T-helper 17 cell (primary cell): Measurements from ENCODE around the gene TPMT. TPM values are rescaled to one million over a fixed set of nuclear protein-coding genes. Genes with fewer than 3 reads are reported as not detected.
"Not testable (repeated sequence)": the region's sequence is repeated elsewhere in the genome, so short reads cannot be mapped to it uniquely, and the experiment has no call there.

Experiments used
- ATAC-seq: fragments of 150-1000 bp; cut with Tn5 transposase; 2 replicates; pipeline ENCODE4 v1.10.0; 2021; ENCODE audit warnings: mild to moderate bottlenecking, moderate library complexity
- DNase-seq, 3 donors: peaks; one replicate each; pipeline versions ENCODE4 v3.0.0 to v3.0.0-alpha.2; 2020 to 2021
- H3K9me3 ChIP-seq: one replicate; pipeline ENCODE4 v1.7.0; 2013; ENCODE audit warnings: low read length, mild to moderate bottlenecking; ENCODE audit not compliant: control insufficient read depth, poor library complexity, severe bottlenecking
- H3K27ac Mint-ChIP-seq: one replicate; pipeline ENCODE4 v1.8.0; 2022; ENCODE audit warnings: mild to moderate bottlenecking, moderate library complexity, mixed read lengths
- H3K27me3 Mint-ChIP-seq: one replicate; pipeline ENCODE4 v1.8.0; 2022; ENCODE audit warnings: mixed read lengths
- H3K36me3 Mint-ChIP-seq: one replicate; pipeline ENCODE4 v1.8.0; 2022; ENCODE audit warnings: low read depth, mixed read lengths
- H3K4me1 Mint-ChIP-seq: one replicate; pipeline ENCODE4 v1.8.0; 2022; ENCODE audit warnings: mild to moderate bottlenecking, mixed read lengths
- H3K4me3 Mint-ChIP-seq: one replicate; pipeline ENCODE4 v1.8.0; 2022; ENCODE audit warnings: mild to moderate bottlenecking, moderate library complexity, mixed read lengths
- total RNA-seq, 4 donors: library from RNA in 2 of 4; stranded (reverse) in 2 of 4; gene quantifications; one replicate each; pipeline ENCODE4 v1.2.3 and lab custom pipeline; 2022 to 2026

TPMT gene
- total RNA-seq, 2 donors from 2014 or later, result 4.4 to 6.1 TPM

DNA sequence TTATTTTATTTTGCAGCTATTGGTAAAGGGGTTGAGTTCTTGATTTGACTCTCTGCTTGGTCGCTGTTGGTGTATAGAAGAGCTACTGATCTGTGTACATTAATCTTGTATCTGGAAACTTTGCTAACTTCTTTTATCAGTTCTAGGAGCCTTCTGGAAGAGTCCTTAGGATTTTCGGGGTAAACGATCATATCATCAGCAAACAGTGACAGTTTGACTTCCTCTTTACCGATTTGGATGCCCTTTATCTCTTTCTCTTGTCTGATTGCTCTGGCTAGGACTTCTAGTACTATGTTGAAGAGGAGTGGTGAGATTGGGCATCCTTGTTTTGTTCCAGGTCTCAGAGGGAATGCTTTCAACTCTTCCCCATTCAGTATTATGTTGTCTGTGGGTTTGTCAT is 21.3 kb upstream of the TPMT start:
- not testable (repeated sequence) for H3K9me3 ChIP-seq, DNase-seq, H3K4me3 Mint-ChIP-seq, ATAC-seq, H3K27ac Mint-ChIP-seq, H3K4me1 Mint-ChIP-seq, H3K27me3 Mint-ChIP-seq
- H3K36me3 Mint-ChIP-seq, result peaks cover 12% of the 10 kb centered on the region

DNA sequence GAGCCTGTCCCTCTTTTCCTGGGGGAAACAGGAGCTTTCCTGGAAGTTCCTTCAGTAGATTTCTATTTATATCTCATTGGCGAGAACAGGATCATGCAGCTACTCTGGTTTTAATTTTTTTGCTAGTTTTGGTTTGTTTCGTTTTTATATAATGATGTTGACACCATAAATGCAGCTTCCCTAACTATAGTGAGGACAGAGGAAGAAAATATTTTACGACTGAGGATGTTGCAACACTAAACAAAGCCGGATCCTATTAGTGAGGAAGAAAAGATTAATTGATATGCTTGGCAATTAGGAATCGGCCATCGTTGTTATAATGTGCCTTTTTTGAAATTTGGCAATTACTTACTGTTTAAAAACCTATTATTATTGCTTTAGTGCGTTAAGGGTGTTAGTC is 17.0 kb upstream of the TPMT start:
- H3K9me3 ChIP-seq, result no peaks in the 10 kb centered on the region
- ATAC-seq, result no peak
- Mint-ChIP-seq H3K4me1 (peaks cover 2% of the 10 kb centered on the region), H3K27ac (no peak overlapping the region), H3K36me3 (peaks cover 10% of the 10 kb centered on the region), H3K27me3 (no peaks in the 10 kb centered on the region), H3K4me3 (no peak overlapping the region)
- no peak for DNase-seq

- H3K9me3 ChIP-seq, result no peaks in the 10 kb centered on the region
- ATAC-seq, result no peak
- Mint-ChIP-seq H3K27ac (no peak overlapping the region), H3K27me3 (no peaks in the 10 kb centered on the region), H3K4me3 (no peak overlapping the region), H3K4me1 (peaks cover 2% of the 10 kb centered on the region), H3K36me3 (peaks cover 5% of the 10 kb centered on the region)
- no peak for DNase-seq
These were observed 13.4 kb upstream of the TPMT start for GRCh38 chr6:18168264-18168663.

DNA sequence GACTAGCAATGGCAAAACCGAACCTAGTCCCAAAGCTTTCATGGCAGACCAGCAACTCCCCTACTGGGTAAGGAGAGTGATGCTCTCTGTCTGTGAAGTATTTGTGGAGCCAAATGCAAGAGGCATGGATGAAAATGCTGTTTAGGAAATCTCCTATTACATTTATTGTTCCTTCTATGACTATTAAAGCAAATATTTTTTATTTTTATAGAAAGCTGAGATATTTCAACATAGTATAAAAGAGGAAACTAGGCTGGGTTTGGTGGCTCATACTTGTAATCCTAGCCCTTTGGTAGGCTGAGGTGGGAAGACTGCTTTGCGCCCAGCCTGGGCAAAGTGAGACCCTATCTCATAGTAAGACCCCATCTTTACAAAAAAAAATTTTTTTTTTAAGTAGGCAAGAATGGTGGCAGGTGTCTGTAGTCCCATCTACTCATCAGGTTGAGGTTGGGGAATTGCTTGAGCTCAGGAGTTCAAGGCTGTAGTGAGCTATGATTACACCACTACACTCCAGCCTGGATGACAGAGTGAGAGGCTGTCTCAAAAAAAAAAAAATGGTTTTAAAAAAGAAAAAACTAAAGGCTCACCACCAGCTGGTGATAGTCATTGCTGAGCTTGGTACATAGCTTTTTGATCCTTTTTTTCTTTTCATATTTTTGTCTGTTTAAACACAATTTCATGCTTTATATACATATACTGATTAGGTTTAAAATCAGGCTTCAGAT is 11.6 kb upstream of the TPMT start:
- H3K9me3 ChIP-seq, result no peaks in the 10 kb centered on the region
- DNase-seq (no peak), ATAC-seq (no peak)
- Mint-ChIP-seq H3K27me3 (no peaks in the 10 kb centered on the region), H3K27ac (no peak overlapping the region), H3K4me3 (no peak overlapping the region), H3K4me1 (no peaks in the 10 kb centered on the region), H3K36me3 (peaks cover 3% of the 10 kb centered on the region)

- ATAC-seq (no peak), DNase-seq (no peak)
- no peak overlapping the region for H3K27ac Mint-ChIP-seq
- H3K9me3 ChIP-seq, result no peaks in the 10 kb centered on the region
- H3K27me3 Mint-ChIP-seq, result no peaks in the 10 kb centered on the region
- H3K36me3 Mint-ChIP-seq, result peaks cover 3% of the 10 kb centered on the region
- H3K4me1 Mint-ChIP-seq, result no peaks in the 10 kb centered on the region
- H3K4me3 Mint-ChIP-seq, result no peak overlapping the region
These were observed 10.9 kb upstream of the TPMT start for GRCh38 chr6:18165751-18166150.

DNA sequence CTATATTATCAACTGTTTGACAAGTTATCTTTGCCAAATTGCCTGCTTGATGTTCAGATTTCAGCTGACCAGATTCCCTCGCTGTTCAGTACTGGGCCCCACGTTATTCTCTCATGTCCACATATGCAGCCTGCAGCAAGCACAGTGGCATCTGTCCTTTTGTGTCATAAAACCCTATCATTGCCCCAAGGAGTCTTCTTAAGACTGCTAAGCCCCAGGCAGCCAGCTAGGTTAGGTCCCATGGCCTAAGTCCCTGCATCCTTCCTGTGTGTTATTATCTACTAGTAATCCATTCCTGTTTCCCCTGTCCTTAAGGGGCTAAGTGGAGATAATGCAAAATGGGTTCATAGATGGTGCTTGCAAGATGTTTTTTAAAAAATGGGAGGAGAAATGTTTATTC is 7.5 kb upstream of the TPMT start:
- no peaks in the 10 kb centered on the region for H3K27me3 Mint-ChIP-seq

GRCh38 chr6:18161431-18161830 is 6.6 kb upstream of the TPMT start:
- Mint-ChIP-seq H3K4me1 (peaks cover 2% of the 10 kb centered on the region), H3K36me3 (peaks cover 4% of the 10 kb centered on the region), H3K4me3 (no peak overlapping the region), H3K27me3 (no peaks in the 10 kb centered on the region), H3K27ac (no peak overlapping the region)
- ATAC-seq (no peak), DNase-seq (no peak)
- H3K9me3 ChIP-seq, result no peaks in the 10 kb centered on the region

More for the DNA sequence above, 7.5 kb upstream of the TPMT start:
- Mint-ChIP-seq H3K27ac (no peak overlapping the region), H3K36me3 (peaks cover 4% of the 10 kb centered on the region), H3K4me3 (no peak overlapping the region), H3K4me1 (peaks cover 2% of the 10 kb centered on the region)
- ATAC-seq (no peak), DNase-seq (no peak)
- no peaks in the 10 kb centered on the region for H3K9me3 ChIP-seq

- DNase-seq, result no peak
- no peaks in the 10 kb centered on the region for H3K9me3 ChIP-seq
- Mint-ChIP-seq H3K36me3 (peaks cover 4% of the 10 kb centered on the region), H3K27me3 (no peaks in the 10 kb centered on the region), H3K27ac (peak overlapping the region; percentile 14), H3K4me1 (peaks cover 7% of the 10 kb centered on the region), H3K4me3 (no peak overlapping the region)
- no peak for ATAC-seq
These were observed 6.0 kb upstream of the TPMT start for GRCh38 chr6:18160911-18161310.

DNA sequence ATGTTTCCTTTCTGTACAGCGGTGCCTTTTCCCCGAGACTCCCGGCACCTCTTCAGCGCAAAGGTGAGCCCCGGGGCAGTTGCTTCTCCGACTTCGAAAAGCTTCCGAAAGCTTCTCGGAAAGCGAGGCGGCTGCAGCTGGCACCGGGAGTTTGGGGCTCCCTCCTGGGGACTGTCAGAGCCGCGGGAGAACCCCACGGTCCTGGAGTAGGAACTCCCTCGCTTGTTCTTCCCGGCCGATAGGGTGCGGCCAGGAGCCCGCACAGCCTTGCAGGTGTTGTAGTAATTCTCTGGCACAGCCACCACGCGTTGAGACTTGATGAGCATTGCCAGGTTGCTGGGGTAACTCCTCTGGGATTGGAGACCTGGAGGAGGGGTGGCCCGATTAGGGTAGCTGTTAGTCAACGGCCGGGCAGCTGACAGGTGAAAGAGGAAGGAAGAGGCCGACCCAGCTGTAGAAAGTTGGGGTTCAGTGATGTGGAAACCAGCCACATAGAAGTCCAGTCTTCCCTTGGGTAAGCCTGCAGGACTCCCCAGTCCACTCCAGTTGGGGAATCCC is 1.1 kb upstream of the TPMT start:
- Mint-ChIP-seq H3K4me3 (peak overlapping the region; percentile 96), H3K27ac (peak overlapping the region; percentile 91), H3K36me3 (peaks cover 6% of the 10 kb centered on the region), H3K4me1 (peaks cover 20% of the 10 kb centered on the region), H3K27me3 (no peaks in the 10 kb centered on the region)
- no peaks in the 10 kb centered on the region for H3K9me3 ChIP-seq
- DNase-seq (peak in 2 of 3 donors; percentile 35 to 44), ATAC-seq (peak; percentile 4)

GRCh38 chr6:18155150-18155863 is 430 bp upstream of the TPMT start, which contains the start of gene KDM1B:
TSS of gene KDM1B (plus strand) at chr6:18155422. CDS start at chr6:18159896, 4,474 bp downstream.
- ATAC-seq (peak; percentile 94), DNase-seq (peak; percentile 97 to 99 (median 97))
- Mint-ChIP-seq H3K27ac (peak within 1 kb of the TSS; percentile 91), H3K4me1 (peaks cover 20% of the 10 kb centered on the region), H3K36me3 (peaks cover 6% of the 10 kb centered on the region), H3K27me3 (no peaks in the 10 kb centered on the region), H3K4me3 (peak within 1 kb of the TSS; percentile 96)
- H3K9me3 ChIP-seq, result no peaks in the 10 kb centered on the region

DNA sequence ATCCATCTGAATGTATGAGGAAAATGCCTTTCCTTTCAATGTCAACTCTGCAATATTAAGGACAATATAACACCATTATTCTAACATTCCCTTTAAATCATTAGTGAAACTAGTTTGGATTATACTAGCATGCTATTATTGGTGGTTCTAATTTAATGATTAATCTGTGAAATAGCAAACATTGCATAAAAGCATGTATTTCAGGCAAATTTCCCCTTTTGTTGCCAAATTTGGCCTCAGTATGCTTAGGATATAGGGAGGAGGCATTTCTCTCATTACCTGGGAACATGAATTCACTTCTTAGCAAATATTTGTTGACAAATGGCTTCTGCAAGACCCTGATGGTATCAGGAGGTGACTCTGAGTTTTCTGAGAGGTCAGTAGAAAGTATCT is 1.6 kb downstream of the TPMT start:
- no peaks in the 10 kb centered on the region for H3K9me3 ChIP-seq
- ATAC-seq (no peak), DNase-seq (no peak)
- peaks cover 17% of the 10 kb centered on the region for H3K4me1 Mint-ChIP-seq
- peaks cover 2% of the 10 kb centered on the region for H3K36me3 Mint-ChIP-seq
- no peak overlapping the region for H3K4me3 Mint-ChIP-seq
- no peaks in the 10 kb centered on the region for H3K27me3 Mint-ChIP-seq
- peak overlapping the region; percentile 44 for H3K27ac Mint-ChIP-seq

GRCh38 chr6:18151801-18152200 is 3.1 kb downstream of the TPMT start:
- Mint-ChIP-seq H3K27ac (no peak overlapping the region), H3K4me3 (no peak overlapping the region), H3K36me3 (peaks cover 7% of the 10 kb centered on the region), H3K27me3 (no peaks in the 10 kb centered on the region), H3K4me1 (peaks cover 17% of the 10 kb centered on the region)
- H3K9me3 ChIP-seq, result no peaks in the 10 kb centered on the region
- DNase-seq, result no peak
- ATAC-seq, result no peak

GRCh38 chr6:18151391-18151790 is 3.5 kb downstream of the TPMT start:
- not testable (repeated sequence) for H3K36me3 Mint-ChIP-seq, H3K27me3 Mint-ChIP-seq, H3K9me3 ChIP-seq, DNase-seq, H3K4me3 Mint-ChIP-seq, H3K27ac Mint-ChIP-seq, ATAC-seq
- H3K4me1 Mint-ChIP-seq, result peaks cover 17% of the 10 kb centered on the region
